K562 (cell line): ENCODE measurements around the gene LRRC10B. TPM values are rescaled to one million over a fixed set of nuclear protein-coding genes. Genes with fewer than 3 reads are reported as not detected.

Experiments
- ATAC-seq: fragments of 200-7000 bp; cut with Tn5 transposase; 3 replicates; pipeline ENCODE4 v1.9.1; 2020; ENCODE audit warnings: moderate library complexity
- BruUV-seq: library from RNA; stranded (reverse); fragments of 400-500 nt; replicated peaks from 2 replicates; lab custom pipeline; 2021; lab: Mats Ljungman, UMichigan
- CTCF ChIA-PET: fragments of 300-600 bp; formaldehyde crosslinking; extraction: SDS; loops from one replicate; lab custom pipeline; 2021; ENCODE audit warnings: low intra/inter-chr PET ratio; lab: Yijun Ruan, JAX
- POLR2A ChIA-PET: fragments of 300-600, 350-650 bp; sonication (Branson Sonifier 250); formaldehyde crosslinking; extraction: SDS; loops from one replicate; lab custom pipeline; 2021; ENCODE audit warnings: antibody characterized with exemption, inconsistent platforms; lab: Yijun Ruan, JAX
- DNase-seq, 4 experiments: peaks; one replicate each; pipeline versions ENCODE4 v3.0.0 to v3.0.0-alpha.2; 2011 to 2018; ENCODE audit warnings: low spot score in 3 of 4, mixed read lengths in 3 of 4; ENCODE audit errors: extremely low read depth in 1 of 4
- FAIRE-seq: peaks from 2 replicates; lab custom pipeline; 2011; peaks lifted over from hg19 to GRCh38; lab: Jason Lieb, UNC
- H2AFZ ChIP-seq: 2 replicates; pipeline ENCODE4 v1.6.0; 2011; ENCODE audit warnings: low read depth, low read length, control low read depth, inconsistent platforms
- H3K27ac ChIP-seq: fragments of 200-600 bp; 3 replicates; pipeline ENCODE4 v1.8.0; 2011; ENCODE audit warnings: low read depth, mild to moderate bottlenecking, control low read depth, inconsistent platforms, low read length, moderate library complexity, mixed read lengths; ENCODE audit errors: extremely low read depth
- H3K27me3 ChIP-seq, 2 experiments: fragments of 300-600 bp in 1 of 2; 2 replicates in 1 of 2; 3 replicates in 1 of 2; pipeline versions ENCODE4 v1.6.0 to v1.8.0; 2011; ENCODE audit warnings: inconsistent platforms in 2 of 2, low read length in 2 of 2, mild to moderate bottlenecking in 1 of 2, mixed read lengths in 1 of 2, moderate library complexity in 1 of 2; ENCODE audit not compliant: control insufficient read depth in 2 of 2, insufficient read depth in 2 of 2
- H3K36me3 ChIP-seq: fragments of 300-600 bp; 3 replicates; pipeline ENCODE4 v1.8.0; 2011; ENCODE audit warnings: mild to moderate bottlenecking, low read length, inconsistent platforms; ENCODE audit not compliant: control insufficient read depth, insufficient read depth
- H3K4me1 ChIP-seq, 2 experiments: fragments of 200-600 bp in 1 of 2; replicated peaks in 1 of 2; 2 replicates in 1 of 2; 3 replicates in 1 of 2; pipeline versions ENCODE4 v1.5.1 to v1.8.0; 2011; ENCODE audit warnings: inconsistent platforms in 2 of 2, low read length in 2 of 2, mild to moderate bottlenecking in 1 of 2, mixed read lengths in 1 of 2, moderate library complexity in 1 of 2; ENCODE audit not compliant: control insufficient read depth in 2 of 2, insufficient read depth in 2 of 2
- H3K4me2 ChIP-seq: 2 replicates; pipeline ENCODE4 v1.6.1; 2011; ENCODE audit warnings: low read length, control low read depth, inconsistent platforms, mixed read lengths; ENCODE audit not compliant: insufficient read depth
- H3K4me3 ChIP-seq: fragments of 200-600 bp; sonication (generic), shearing (Covaris generic); 2 replicates; pipeline ENCODE4 v1.5.1; 2016; ENCODE audit warnings: control low read depth, inconsistent platforms
- H3K79me2 ChIP-seq: fragments of 200-600 bp; 3 replicates; pipeline ENCODE4 v1.8.0; 2011; ENCODE audit warnings: low read length, inconsistent platforms; ENCODE audit not compliant: control insufficient read depth, insufficient read depth
- H3K9ac ChIP-seq, 2 experiments: 2 replicates each; pipeline versions ENCODE4 v1.6.0 to v1.6.1; 2011; ENCODE audit warnings: low read depth in 2 of 2, low read length in 2 of 2, control low read depth in 1 of 2, inconsistent platforms in 1 of 2, mild to moderate bottlenecking in 1 of 2, mixed read lengths in 1 of 2; ENCODE audit not compliant: insufficient read depth in 1 of 2
- H3K9me1 ChIP-seq: one replicate; pipeline ENCODE4 v1.6.0; 2011; ENCODE audit warnings: inconsistent platforms, mild to moderate bottlenecking, low read length, moderate library complexity; ENCODE audit not compliant: control insufficient read depth, insufficient read depth
- H3K9me3 ChIP-seq: replicated peaks from 2 replicates; pipeline ENCODE4 v1.5.1; 2011; ENCODE audit warnings: low read depth, low read length, inconsistent platforms; ENCODE audit not compliant: control insufficient read depth, insufficient read depth
- H4K20me1 ChIP-seq: replicated peaks from 2 replicates; pipeline ENCODE4 v1.6.1; 2011; ENCODE audit warnings: low read length, inconsistent platforms, mixed read lengths; ENCODE audit not compliant: control insufficient read depth, insufficient read depth
- ATF1 ChIP-seq, 2 experiments: fragments of 450-650 bp in 1 of 2; IDR thresholded peaks; 2 replicates each; pipeline ENCODE4 v1.6.1; 2016; ENCODE audit warnings: missing compliant biosample characterization in 1 of 2, missing genetic modification characterization in 1 of 2
- ATF2 ChIP-seq: sonication (generic); formaldehyde crosslinking; IDR thresholded peaks from 2 replicates; pipeline ENCODE4 v1.8.1; 2022; ENCODE audit warnings: missing genetic modification reagents
- ATF7 ChIP-seq: fragments of 450-650 bp; IDR thresholded peaks from 2 replicates; pipeline ENCODE4 v1.7.1; 2014; ENCODE audit warnings: mild to moderate bottlenecking, moderate library complexity
- JUNB ChIP-seq: fragments of 450-650 bp; formaldehyde crosslinking; conservative IDR thresholded peaks from 2 replicates; pipeline ENCODE4 v1.4.0; 2020; ENCODE audit warnings: mild to moderate bottlenecking
- JUND ChIP-seq, 2 experiments: IDR thresholded peaks; 2 replicates in 1 of 2; 3 replicates in 1 of 2; pipeline ENCODE4 v1.6.1; 2011; ENCODE audit warnings: borderline replicate concordance in 2 of 2, low read depth in 2 of 2, low read length in 2 of 2, improper control_type of control experiment in 1 of 2, missing biosample characterization in 1 of 2, missing genetic modification characterization in 1 of 2, missing genetic modification reagents in 1 of 2
- KLF1 ChIP-seq: fragments of 450-650 bp; IDR thresholded peaks from 2 replicates; pipeline ENCODE4 v1.6.1; 2016; ENCODE audit warnings: missing genetic modification characterization, missing compliant biosample characterization
- NR2C2 ChIP-seq, 2 experiments: fragments of 200-800 bp in 1 of 2; sonication (Bioruptor generic) in 1 of 2; sonication (generic) in 1 of 2; formaldehyde crosslinking in 1 of 2; IDR thresholded peaks; 2 replicates each; pipeline versions ENCODE4 v1.6.1 to v1.8.0; 2016 to 2022; ENCODE audit warnings: mild to moderate bottlenecking in 1 of 2, missing compliant biosample characterization in 1 of 2, missing genetic modification characterization in 1 of 2, missing genetic modification reagents in 1 of 2
- SNRNP70 ChIP-seq: fragments of 200-400 bp; formaldehyde crosslinking; optimal IDR thresholded peaks from 2 replicates; pipeline ENCODE3; 2017; ENCODE audit warnings: low read depth, low read length
- ZNF224 ChIP-seq: sonication (generic); formaldehyde crosslinking; IDR thresholded peaks from 2 replicates; pipeline ENCODE4 v1.8.0; 2022; ENCODE audit warnings: mild to moderate bottlenecking, missing genetic modification reagents
- WGBS: fragments of 100-300 bp; shearing (Covaris generic); methylation state at CpG from one replicate; pipeline ENCODE4 v1.1.6; 2016; ENCODE audit warnings: low coverage, mixed read lengths; ENCODE audit not compliant: insufficient coverage; ENCODE audit errors: missing lambda C conversion rate; 5-methylcytosine and 5-hydroxymethylcytosine counted together
- in situ Hi-C: fragments of 300-500 bp; cut with MboI; formaldehyde crosslinking; loops from 4 replicates; pipeline ENCODE4 v1.15.0; 2018; ENCODE audit warnings: inconsistent platforms, mixed read lengths
- intact Hi-C: fragments of 100-400 bp; cut with micrococcal nuclease; formaldehyde crosslinking; loops from 2 replicates; pipeline ENCODE4 v1.14.2; 2022
- polyA plus RNA-seq, 8 experiments: library from polyadenylated mRNA; depleted of rRNA in 4 of 8; stranded (reverse) in 5 of 8; unstranded in 3 of 8; fragments of >200 nt; fragmentation: Nextera tagmentation in 2 of 8; fragmentation: Illumina TruSeq in 1 of 8; extraction: Ambion mirVana in 2 of 8; extraction: Trizol in 1 of 8; gene quantifications; 2 replicates each; pipeline versions ENCODE4 v1.2.1 to v1.2.3, GENCODE V29; 2011 to 2014; ENCODE audit warnings: inconsistent platforms in 1 of 8, missing spikeins in 1 of 8
- total RNA-seq, 7 experiments: library from RNA; depleted of rRNA in 6 of 7; stranded (reverse); fragments of >200 nt in 6 of 7; fragmentation: Illumina TruSeq in 2 of 7; extraction: Trizol in 2 of 7; gene quantifications; 2 replicates each; pipeline versions ENCODE4 v1.2.1 to v1.2.3, GENCODE V29; 2011 to 2021; ENCODE audit warnings: low replicate concordance in 1 of 7
- TF ChIP-seq, protein P1 (sequence below), 2 experiments: fragments of 450-650 bp in 1 of 2; sonication (generic) in 1 of 2; formaldehyde crosslinking in 1 of 2; IDR thresholded peaks in 1 of 2; conservative IDR thresholded peaks in 1 of 2; 2 replicates each; pipeline versions ENCODE4 v1.6.1 to v1.8.1; 2016 to 2023; ENCODE audit warnings: mild to moderate bottlenecking in 2 of 2, moderate library complexity in 2 of 2, inconsistent platforms in 1 of 2, missing genetic modification reagents in 1 of 2
- TF ChIP-seq, protein P2 (sequence below): sonication (generic); formaldehyde crosslinking; IDR thresholded peaks from 2 replicates; pipeline ENCODE4 v1.8.0; 2023; ENCODE audit warnings: mild to moderate bottlenecking, missing genetic modification reagents

The LRRC10B gene
- total and polyA plus RNA-seq, 9 of the 15 experiments (the other 6 are each of a cell fraction or from before 2014, with no cell fraction given), result 0.11 TPM; not detected in 8

DNA sequence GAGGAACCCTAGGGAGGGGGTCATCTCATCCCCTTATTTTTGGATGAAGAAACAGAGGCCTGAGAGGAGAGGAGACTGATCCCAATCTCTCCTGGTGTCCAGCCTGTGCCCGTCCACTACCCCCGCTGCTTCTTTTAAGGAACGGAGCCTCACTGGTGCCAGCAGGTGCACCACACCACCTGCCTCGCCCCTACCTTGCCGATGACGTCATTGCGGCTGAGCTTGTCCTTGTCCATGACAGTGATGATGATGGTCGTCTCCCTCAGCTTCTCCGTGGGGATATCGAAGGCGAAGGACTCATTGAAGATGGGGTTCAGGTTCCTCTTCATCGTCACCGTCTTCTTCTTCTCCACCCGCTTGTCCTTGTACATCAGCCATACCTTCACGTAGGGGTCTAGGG is 14.3 kb downstream of the LRRC10B start:
- Histone ChIP-seq H3K9ac (no peak overlapping the region), H3K79me2 (no peaks in the 10 kb centered on the region), H3K9me1 (no peaks in the 10 kb centered on the region), H4K20me1 (peaks cover 18% of the 10 kb centered on the region), H3K4me1 (peaks cover 0 to 4% of the 10 kb centered on the region in 2 experiments; a peak in 1 of 5 replicates), H2AFZ (no peak overlapping the region), H3K4me2 (no peak overlapping the region), H3K27me3 (peaks cover 69 to 91% of the 10 kb centered on the region in 2 experiments; a peak in 4 of 5 replicates), H3K9me3 (no peaks in the 10 kb centered on the region; the same call in 1 of the 2 replicates), H3K36me3 (no peaks in the 10 kb centered on the region), H3K4me3 (no peak overlapping the region), H3K27ac (no peak overlapping the region)
- POLR2A ChIA-PET, result interaction anchor here (0.7 kb wide), 1 partner anchor 73 kb away, joined by 3 read pairs; no protein-coding TSS in a partner anchor
- WGBS, result 2% methylated on average over 15 of the region's 15 CpGs
- in situ Hi-C loops (no loop called here), intact Hi-C loops (no loop called here)
- CTCF ChIA-PET, result no interaction called here
- no peak for ATAC-seq
- no peak for TF ChIP-seq ZNF224 (CRISPR knock-in tag)
- TF ChIP-seq ATF1 (CRISPR knock-in tag; IDR thresholded peaks at IDR 0.05), result no peak
- peak; percentile 70 for TF ChIP-seq ATF1 (tag; IDR thresholded peaks at IDR 0.05)
- TF ChIP-seq, protein P1, sequence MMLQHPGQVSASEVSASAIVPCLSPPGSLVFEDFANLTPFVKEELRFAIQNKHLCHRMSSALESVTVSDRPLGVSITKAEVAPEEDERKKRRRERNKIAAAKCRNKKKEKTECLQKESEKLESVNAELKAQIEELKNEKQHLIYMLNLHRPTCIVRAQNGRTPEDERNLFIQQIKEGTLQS (IDR thresholded peaks at IDR 0.05), result peak; percentile 84
- TF ChIP-seq, protein P1 (CRISPR knock-in tag; conservative IDR thresholded peaks at IDR 0.05), result no peak
- TF ChIP-seq SNRNP70, result no peak
- peak; percentile 74 for TF ChIP-seq ATF7
- no peak for TF ChIP-seq KLF1 (tag)
- peak; percentile 78; the same call in 1 of the 2 replicates for TF ChIP-seq ATF2
- TF ChIP-seq, protein P2, sequence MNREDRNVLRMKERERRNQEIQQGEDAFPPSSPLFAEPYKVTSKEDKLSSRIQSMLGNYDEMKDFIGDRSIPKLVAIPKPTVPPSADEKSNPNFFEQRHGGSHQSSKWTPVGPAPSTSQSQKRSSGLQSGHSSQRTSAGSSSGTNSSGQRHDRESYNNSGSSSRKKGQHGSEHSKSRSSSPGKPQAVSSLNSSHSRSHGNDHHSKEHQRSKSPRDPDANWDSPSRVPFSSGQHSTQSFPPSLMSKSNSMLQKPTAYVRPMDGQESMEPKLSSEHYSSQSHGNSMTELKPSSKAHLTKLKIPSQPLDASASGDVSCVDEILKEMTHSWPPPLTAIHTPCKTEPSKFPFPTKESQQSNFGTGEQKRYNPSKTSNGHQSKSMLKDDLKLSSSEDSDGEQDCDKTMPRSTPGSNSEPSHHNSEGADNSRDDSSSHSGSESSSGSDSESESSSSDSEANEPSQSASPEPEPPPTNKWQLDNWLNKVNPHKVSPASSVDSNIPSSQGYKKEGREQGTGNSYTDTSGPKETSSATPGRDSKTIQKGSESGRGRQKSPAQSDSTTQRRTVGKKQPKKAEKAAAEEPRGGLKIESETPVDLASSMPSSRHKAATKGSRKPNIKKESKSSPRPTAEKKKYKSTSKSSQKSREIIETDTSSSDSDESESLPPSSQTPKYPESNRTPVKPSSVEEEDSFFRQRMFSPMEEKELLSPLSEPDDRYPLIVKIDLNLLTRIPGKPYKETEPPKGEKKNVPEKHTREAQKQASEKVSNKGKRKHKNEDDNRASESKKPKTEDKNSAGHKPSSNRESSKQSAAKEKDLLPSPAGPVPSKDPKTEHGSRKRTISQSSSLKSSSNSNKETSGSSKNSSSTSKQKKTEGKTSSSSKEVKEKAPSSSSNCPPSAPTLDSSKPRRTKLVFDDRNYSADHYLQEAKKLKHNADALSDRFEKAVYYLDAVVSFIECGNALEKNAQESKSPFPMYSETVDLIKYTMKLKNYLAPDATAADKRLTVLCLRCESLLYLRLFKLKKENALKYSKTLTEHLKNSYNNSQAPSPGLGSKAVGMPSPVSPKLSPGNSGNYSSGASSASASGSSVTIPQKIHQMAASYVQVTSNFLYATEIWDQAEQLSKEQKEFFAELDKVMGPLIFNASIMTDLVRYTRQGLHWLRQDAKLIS (CRISPR knock-in tag), result no peak
- TF ChIP-seq JUNB (CRISPR knock-in tag), result 0 out of 2 replicates have a peak, but pooled peaks have one; percentile 40
- TF ChIP-seq JUND (IDR thresholded peaks at IDR 0.05; ENCODE audit: borderline replicate concordance, low read depth, low read length), result peak; percentile 45
- TF ChIP-seq JUND (tag; IDR thresholded peaks at IDR 0.05; ENCODE audit: borderline replicate concordance, low read depth, low read length), result peak; percentile 50; the same call in 1 of the 3 replicates
- TF ChIP-seq NR2C2 (CRISPR knock-in tag; IDR thresholded peaks at IDR 0.05), result no peak
- no peak for TF ChIP-seq NR2C2 (tag; IDR thresholded peaks at IDR 0.05)
- FAIRE-seq, result no peak
- DNase-seq, result no peak
- BruUV-seq, result no TSS peak
